Measurements from ENCODE around the gene SCOC.
A peak's percentile ranks its signal among the peaks of the same experiment; 100 is the strongest.

SCOC gene

DNA sequence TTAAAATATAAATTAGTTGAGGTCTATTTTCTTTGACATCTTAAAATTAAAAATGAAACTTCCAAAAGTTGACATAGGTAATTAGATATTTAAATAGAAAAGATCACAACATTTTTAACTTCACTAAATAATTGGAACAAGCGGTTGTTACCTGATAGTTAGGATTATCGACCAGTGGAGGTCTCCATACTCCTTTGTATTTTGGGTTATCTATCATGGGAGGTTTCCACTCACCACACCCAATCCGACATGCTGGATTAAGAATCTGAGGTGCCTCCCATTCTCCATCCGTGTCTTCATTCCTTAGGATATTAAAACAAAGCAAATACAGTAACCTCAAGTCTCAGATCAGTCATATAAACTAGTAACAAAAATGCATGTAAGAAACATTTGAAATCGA, 22.2 kb downstream of the SCOC start:
- TF ChIP-seq, protein P1, sequence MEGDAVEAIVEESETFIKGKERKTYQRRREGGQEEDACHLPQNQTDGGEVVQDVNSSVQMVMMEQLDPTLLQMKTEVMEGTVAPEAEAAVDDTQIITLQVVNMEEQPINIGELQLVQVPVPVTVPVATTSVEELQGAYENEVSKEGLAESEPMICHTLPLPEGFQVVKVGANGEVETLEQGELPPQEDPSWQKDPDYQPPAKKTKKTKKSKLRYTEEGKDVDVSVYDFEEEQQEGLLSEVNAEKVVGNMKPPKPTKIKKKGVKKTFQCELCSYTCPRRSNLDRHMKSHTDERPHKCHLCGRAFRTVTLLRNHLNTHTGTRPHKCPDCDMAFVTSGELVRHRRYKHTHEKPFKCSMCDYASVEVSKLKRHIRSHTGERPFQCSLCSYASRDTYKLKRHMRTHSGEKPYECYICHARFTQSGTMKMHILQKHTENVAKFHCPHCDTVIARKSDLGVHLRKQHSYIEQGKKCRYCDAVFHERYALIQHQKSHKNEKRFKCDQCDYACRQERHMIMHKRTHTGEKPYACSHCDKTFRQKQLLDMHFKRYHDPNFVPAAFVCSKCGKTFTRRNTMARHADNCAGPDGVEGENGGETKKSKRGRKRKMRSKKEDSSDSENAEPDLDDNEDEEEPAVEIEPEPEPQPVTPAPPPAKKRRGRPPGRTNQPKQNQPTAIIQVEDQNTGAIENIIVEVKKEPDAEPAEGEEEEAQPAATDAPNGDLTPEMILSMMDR (IDR thresholded peaks at IDR 0.05): no peak

DNA sequence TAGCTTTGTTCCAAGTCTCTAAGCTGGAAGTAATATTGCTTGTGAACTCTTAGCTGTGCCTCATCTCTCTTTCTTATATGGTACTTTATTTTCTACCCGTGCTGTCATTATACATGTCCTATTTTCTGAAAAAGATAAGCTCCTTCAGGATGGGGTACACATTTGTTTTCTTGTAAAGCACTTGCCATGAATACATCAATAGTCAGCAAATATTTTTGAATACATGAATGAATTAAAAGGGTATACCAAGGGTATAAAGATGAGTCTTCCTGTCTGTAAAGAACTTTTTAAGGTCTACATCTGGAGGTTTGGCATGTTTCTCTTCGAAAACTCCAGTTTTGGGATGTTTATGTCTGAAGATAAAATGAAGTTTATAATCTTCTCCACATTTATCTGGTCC, 26.7 kb downstream of the SCOC start:
- TF ChIP-seq, protein P1 (IDR thresholded peaks at IDR 0.05): no peak

DNA sequence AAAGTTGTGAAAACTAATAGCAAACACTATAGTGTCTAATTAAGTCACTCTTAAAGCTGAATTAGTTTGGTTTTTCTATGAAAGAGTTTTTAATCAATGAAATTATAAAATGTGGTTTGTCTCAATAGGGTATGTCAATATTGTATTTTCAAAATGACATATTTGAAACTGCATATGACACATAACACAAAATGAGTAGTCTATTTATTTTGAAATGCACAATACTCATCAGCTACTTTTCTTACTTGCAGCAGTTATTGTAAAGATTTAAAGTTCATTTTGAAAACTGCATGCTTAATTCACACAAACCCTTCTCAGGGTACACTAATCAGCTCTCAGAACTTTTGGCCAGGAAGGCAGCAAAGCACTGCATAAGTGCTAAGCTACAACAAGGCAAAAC, 32.8 kb downstream of the SCOC start:
- TF ChIP-seq, protein P1 (IDR thresholded peaks at IDR 0.05): no peak

DNA sequence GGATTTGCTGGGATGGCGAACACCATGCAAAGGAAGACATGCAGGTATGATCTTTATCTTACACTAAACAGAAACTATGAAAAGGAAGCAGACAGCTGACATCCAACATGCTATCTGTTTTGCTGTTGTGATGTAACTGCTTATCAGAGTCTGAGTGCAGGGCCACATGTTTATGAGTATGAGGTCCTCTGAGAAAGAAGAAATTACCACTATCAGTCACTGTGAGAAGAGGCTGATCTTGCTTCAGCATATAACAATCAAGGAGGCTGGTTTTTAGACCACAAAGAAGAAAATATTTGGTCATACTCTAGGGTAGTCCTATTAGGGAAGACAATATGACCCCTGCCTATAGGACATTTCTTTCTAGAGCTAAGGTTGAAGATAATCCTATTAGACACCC, 35.5 kb downstream of the SCOC start:
- TF ChIP-seq, protein P1 (IDR thresholded peaks at IDR 0.05): no peak

DNA sequence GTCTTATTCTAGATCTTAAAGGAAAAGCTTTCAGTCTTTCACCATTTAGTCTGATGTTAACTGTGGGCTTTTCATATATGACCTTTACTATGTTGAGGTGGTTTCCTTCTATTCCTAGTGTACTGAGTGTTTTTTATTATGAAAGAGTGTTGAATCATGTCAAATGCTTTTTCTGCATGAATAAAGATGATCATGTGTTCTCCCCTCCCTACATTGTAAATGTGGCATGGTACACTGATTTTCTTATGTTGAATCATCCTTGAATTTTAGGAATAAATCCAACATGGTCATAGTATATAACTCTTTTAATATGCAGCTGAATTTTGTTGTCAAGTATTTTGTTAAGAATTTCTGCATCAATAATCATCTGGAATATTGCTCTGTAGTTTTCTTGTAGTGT, 49.7 kb downstream of the SCOC start:
- TF ChIP-seq, protein P1 (IDR thresholded peaks at IDR 0.05): no peak

DNA sequence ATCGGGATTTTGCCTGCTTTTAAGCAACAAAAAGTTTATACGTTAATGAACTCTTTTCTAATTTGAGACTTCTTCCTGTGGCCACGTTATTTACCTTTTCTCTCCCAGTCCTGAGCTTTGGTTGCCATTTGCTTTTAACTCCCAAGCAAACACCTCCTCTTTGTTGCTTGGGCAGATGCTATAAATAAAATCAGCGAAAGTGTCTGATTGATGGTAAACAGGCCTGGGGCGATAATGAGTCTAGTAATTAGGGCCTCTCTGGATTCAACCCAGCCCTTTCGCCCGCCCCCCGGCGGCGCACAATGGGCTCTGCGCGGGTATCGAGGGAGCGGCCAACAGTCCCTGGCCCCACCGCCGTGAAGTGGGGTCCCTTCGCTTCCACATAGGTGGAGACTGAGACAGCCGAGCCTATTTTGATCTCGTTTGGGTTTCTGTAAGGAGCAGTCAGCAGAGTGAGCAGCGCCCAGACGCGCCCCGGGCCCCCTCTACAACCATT, 53.2 kb downstream of the SCOC start:
- TF ChIP-seq, protein P1 (IDR thresholded peaks at IDR 0.05): no peak

DNA sequence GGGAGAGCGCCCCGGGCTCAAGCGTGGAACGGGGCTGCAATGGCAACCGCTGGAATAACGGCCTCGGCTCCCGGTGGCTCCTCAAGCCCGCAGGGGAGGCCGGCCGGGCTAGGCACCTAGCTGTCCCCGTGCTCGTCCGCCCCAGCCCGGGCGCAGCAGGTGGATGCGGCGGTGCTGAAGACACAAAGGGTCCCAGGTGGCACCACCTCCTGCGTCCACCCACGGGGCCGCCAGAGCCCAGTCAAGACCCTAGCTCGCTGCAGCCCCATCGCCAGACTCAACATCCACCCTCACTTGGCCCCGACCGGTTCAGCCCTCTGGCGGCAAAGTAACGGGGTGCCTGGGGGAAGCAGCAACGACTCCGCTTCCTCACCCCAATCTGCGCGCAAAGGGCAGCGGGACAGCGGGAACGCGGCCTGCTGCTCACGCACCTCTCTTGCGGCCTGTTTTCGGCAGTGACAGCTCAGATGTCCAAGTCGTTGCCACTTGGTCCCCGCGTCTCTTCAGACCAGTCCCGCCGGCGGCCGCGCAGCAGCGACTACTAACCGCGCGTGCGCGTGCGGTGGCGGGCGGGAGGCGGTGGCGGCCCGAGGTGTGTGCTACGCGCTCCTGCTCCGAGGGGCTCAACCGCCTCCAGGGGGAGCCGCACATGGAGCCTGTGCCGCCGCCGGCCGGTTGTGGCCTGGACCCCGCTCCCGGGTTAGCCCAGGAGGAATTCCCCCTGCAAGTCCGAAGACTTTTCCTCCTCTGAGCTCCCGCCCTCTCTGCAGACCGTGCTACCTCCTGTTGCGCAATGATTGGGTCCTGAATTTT, 53.9 kb downstream of the SCOC start, which contains the start of gene CLGN:
Gene CLGN, minus strand, starts transcription at position 543 of the 813 bp plus-strand sequence. CDS start 14,570 bp downstream, outside the sequence.
- TF ChIP-seq, protein P1 (IDR thresholded peaks at IDR 0.05): peak; percentile 39

Data from LNCAP (cell line).